SK-N-MC (cell line): ENCODE data around the gene TNNT2.

ENCODE experiments used
- EZH2 ChIP-seq: fragments of 200-600 bp; sonication (generic); IDR thresholded peaks from one replicate; pipeline ENCODE4 v1.6.1; 2017; ENCODE audit warnings: antibody characterized with exemption
- FOXP2 ChIP-seq: optimal IDR thresholded peaks from 2 replicates; pipeline ENCODE3; 2011; ENCODE audit warnings: mild to moderate bottlenecking, moderate library complexity; ENCODE audit not compliant: insufficient read depth; ENCODE audit errors: extremely low read length, control extremely low read depth
- POLR2AphosphoS5 ChIP-seq: IDR thresholded peaks from 2 replicates; pipeline ENCODE4 v1.6.1; 2012; ENCODE audit warnings: mild to moderate bottlenecking, low read depth, low read length, borderline replicate concordance

DNA sequence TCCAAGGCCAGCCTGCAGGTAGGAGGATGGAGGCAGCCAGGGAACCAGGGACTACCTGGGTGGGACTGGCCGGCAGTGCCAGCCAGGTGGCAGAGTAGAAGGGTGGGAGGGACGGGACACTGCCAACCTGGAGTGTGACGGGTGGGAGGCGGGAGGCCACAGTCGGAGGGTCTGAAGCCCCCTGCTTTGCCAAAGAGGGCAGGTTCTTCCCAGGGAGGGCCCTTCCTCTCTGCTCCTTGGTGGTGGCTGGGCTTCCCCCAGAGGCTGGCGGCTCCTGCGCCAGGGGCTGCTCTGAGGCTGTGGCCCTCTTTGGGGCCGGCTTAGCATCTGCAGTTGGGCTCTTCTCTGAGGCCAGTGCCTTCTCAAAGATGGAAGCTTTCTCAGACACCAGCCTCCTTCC, 8.7 kb upstream of the TNNT2 start:
- TF ChIP-seq EZH2: no peak
- no peak for TF ChIP-seq POLR2AphosphoS5
- TF ChIP-seq FOXP2: no peak
